Body of pancreas (tissue), 4 donors: ENCODE data around the gene TEX9.

Source experiments
- CTCF ChIP-seq, 7 experiments: fragments of 450-650 bp in 4 of 7; fragments of 200-600 bp in 3 of 7; sonication (generic) in 3 of 7; IDR thresholded peaks; one replicate each; pipeline ENCODE4 v1.5.1; 2016 to 2019; ENCODE audit warnings: antibody characterized with exemption in 7 of 7
- POLR2A ChIP-seq, 3 donors: fragments of 450-650 bp; IDR thresholded peaks; one replicate each; pipeline ENCODE4 v1.6.1; 2016; ENCODE audit warnings: antibody characterized with exemption in 3 of 3, mild to moderate bottlenecking in 2 of 3

- TF ChIP-seq CTCF (IDR thresholded peaks at IDR 0.05) (no peak), POLR2A (IDR thresholded peaks at IDR 0.05) (no peak)
Observed at GRCh38 chr15:56337084-56337725, 28.0 kb upstream of the TEX9 start.
